PC-9 (cell line): ENCODE measurements around the gene LIX1L. TPM values are rescaled to one million over a fixed set of nuclear protein-coding genes. Genes with fewer than 3 reads are reported as not detected.

ENCODE experiments used
- BruUV-seq: library from RNA; stranded (reverse); fragments of 400-500 nt; replicated peaks from 2 replicates; lab custom pipeline; 2021; lab: Mats Ljungman, UMichigan
- CTCF ChIA-PET: fragments of 300-600 bp; sonication (Branson Sonifier 250); formaldehyde crosslinking; loops from one replicate; lab custom pipeline; 2022; ENCODE audit warnings: antibody characterized with exemption; lab: Charles Lee
- POLR2A ChIA-PET: fragments of 300-600 bp; sonication (Branson Sonifier 250); formaldehyde crosslinking; loops from one replicate; lab custom pipeline; 2022; ENCODE audit warnings: antibody characterized with exemption; ENCODE audit not compliant: unreplicated experiment; lab: Charles Lee
- DNase-seq, 2 experiments: peaks; one replicate each; pipeline versions ENCODE4 v3.0.0 to v3.0.0-alpha.2; 2015 to 2022; ENCODE audit warnings: mixed read lengths in 1 of 2
- H2AFZ ChIP-seq: fragments of 200-600 bp; sonication (generic); 2 replicates; pipeline ENCODE4 v1.8.1; 2017; ENCODE audit warnings: antibody characterized with exemption
- H3F3A ChIP-seq: fragments of 200-600 bp; sonication (generic); 2 replicates; pipeline ENCODE4 v1.8.1; 2017; ENCODE audit warnings: antibody characterized with exemption, mild to moderate bottlenecking, low read depth; ENCODE audit not compliant: insufficient read depth
- H3K27ac ChIP-seq: fragments of 200-600 bp; sonication (generic); 2 replicates; pipeline ENCODE4 v1.6.1; 2016; ENCODE audit warnings: mixed run types
- H3K27me3 ChIP-seq: fragments of 200-600 bp; sonication (generic); 2 replicates; pipeline ENCODE4 v1.6.1; 2016; ENCODE audit warnings: low read depth, mixed run types; ENCODE audit not compliant: insufficient read depth
- H3K36me3 ChIP-seq: fragments of 200-600 bp; sonication (generic); 2 replicates; pipeline ENCODE4 v1.6.1; 2016; ENCODE audit warnings: low read depth, mixed run types
- H3K4me1 ChIP-seq: fragments of 200-600 bp; sonication (generic); replicated peaks from 2 replicates; pipeline ENCODE4 v1.6.1; 2016; ENCODE audit warnings: mixed run types; ENCODE audit not compliant: insufficient read depth
- H3K4me2 ChIP-seq: fragments of 200-600 bp; sonication (generic); 2 replicates; pipeline ENCODE4 v1.6.1; 2017; ENCODE audit warnings: mixed run types
- H3K4me3 ChIP-seq: fragments of 200-600 bp; sonication (generic); 2 replicates; pipeline ENCODE4 v1.6.1; 2016; ENCODE audit warnings: mixed run types
- H3K79me2 ChIP-seq: fragments of 200-600 bp; sonication (generic); 2 replicates; pipeline ENCODE4 v1.6.1; 2017; ENCODE audit warnings: low read depth, mixed run types
- H3K9me2 ChIP-seq: fragments of 200-600 bp; sonication (generic); 2 replicates; pipeline ENCODE4 v1.8.1; 2017; ENCODE audit warnings: mild to moderate bottlenecking; ENCODE audit not compliant: insufficient read depth
- H3K9me3 ChIP-seq: fragments of 200-600 bp; sonication (generic); 2 replicates; pipeline ENCODE4 v1.8.1; 2016; ENCODE audit warnings: low read depth; ENCODE audit not compliant: insufficient read depth
- H4K20me1 ChIP-seq: fragments of 200-600 bp; sonication (generic); 2 replicates; pipeline ENCODE4 v1.8.1; 2017; ENCODE audit not compliant: insufficient read depth
- CTCF ChIP-seq: fragments of 200-600 bp; sonication (generic); conservative IDR thresholded peaks from 2 replicates; pipeline ENCODE4 v1.6.1; 2017; ENCODE audit warnings: mixed run types, antibody characterized with exemption, mild to moderate bottlenecking, moderate library complexity
- EZH2 ChIP-seq: fragments of 200-600 bp; sonication (generic); IDR thresholded peaks from 2 replicates; pipeline ENCODE4 v1.8.0; 2017; ENCODE audit warnings: antibody characterized with exemption, low read depth
- intact Hi-C: fragments of 100-400 bp; cut with micrococcal nuclease; formaldehyde crosslinking; loops from one replicate; pipeline ENCODE4 v1.10.0; 2022; ENCODE audit not compliant: unreplicated experiment
- total RNA-seq: library from RNA; stranded (reverse); gene quantifications from 2 replicates; pipeline ENCODE4 v1.2.3, GENCODE V29; 2021

Gene LIX1L
- total RNA-seq, 1 experiment from 2014 or later, result 0.48 TPM

GRCh38 chr1:145949219-145949618, 8.6 kb downstream of the LIX1L start:
- no peak for TF ChIP-seq EZH2
- TF ChIP-seq CTCF, result no peak

GRCh38 chr1:145947551-145947950, 10.3 kb downstream of the LIX1L start:
- DNase-seq, result no peak

More at GRCh38 chr1:145949219-145949618, 8.6 kb downstream of the LIX1L start:
- H3K27me3 ChIP-seq, result peaks cover 7% of the 10 kb centered on the region; the same call in 1 of the 2 replicates
- no peaks in the 10 kb centered on the region for H4K20me1 ChIP-seq
- H3K36me3 ChIP-seq, result no peaks in the 10 kb centered on the region
- no peaks in the 10 kb centered on the region for H3K79me2 ChIP-seq
- BruUV-seq, result no TSS peak
- DNase-seq, result no peak
- no peaks in the 10 kb centered on the region for H3F3A ChIP-seq
- CTCF ChIA-PET, result interaction anchor here (0.7 kb wide), 1 partner anchor 38 kb away, joined by 4 read pairs; no protein-coding TSS in a partner anchor
- H3K9me2 ChIP-seq, result no peaks in the 10 kb centered on the region
- intact Hi-C loops, result no loop called here
- H3K4me2 ChIP-seq, result no peak overlapping the region
- H3K27ac ChIP-seq, result no peak overlapping the region
- POLR2A ChIA-PET, result interaction anchor here (0.6 kb wide), 1 partner anchor 177 kb away, joined by 7 read pairs; no protein-coding TSS in a partner anchor
- no peaks in the 10 kb centered on the region for H3K4me1 ChIP-seq
- H3K9me3 ChIP-seq, result no peaks in the 10 kb centered on the region
- no peak overlapping the region for H3K4me3 ChIP-seq
- no peak overlapping the region for H2AFZ ChIP-seq

DNA sequence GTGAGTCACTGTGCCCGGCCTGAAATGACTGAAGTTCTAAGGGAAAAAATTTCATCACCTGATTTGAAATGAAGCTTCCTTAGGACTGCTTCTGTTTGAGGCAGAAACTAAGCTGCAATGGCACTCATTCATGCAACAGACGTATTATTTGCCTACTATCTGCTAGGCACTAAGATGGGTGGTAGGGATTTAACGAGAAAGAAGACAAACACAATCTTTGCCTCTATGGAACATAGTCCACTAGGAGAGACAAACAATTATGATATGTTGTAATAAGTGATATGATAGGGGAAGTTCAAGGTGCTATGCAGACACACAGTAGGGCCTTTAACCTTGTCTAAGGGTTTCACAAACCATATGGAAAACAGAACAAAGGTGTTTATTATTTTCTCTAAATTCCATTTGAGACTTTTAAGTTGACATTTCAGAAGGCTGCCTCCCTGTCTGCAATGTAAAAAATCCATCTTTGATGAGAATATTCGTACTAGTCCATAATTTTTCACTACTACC, 11.3 kb downstream of the LIX1L start:
- POLR2A ChIA-PET, result no interaction called here
- Histone ChIP-seq H3K36me3 (no peaks in the 10 kb centered on the region), H3K27me3 (peaks cover under 1% of the 10 kb centered on the region; the same call in 1 of the 2 replicates), H3F3A (no peaks in the 10 kb centered on the region), H3K9me3 (no peaks in the 10 kb centered on the region), H3K9me2 (no peaks in the 10 kb centered on the region), H3K4me3 (no peak overlapping the region), H3K4me1 (no peaks in the 10 kb centered on the region), H4K20me1 (no peaks in the 10 kb centered on the region), H3K4me2 (no peak overlapping the region), H2AFZ (no peak overlapping the region), H3K79me2 (no peaks in the 10 kb centered on the region), H3K27ac (no peak overlapping the region)
- intact Hi-C loops, result no loop called here
- DNase-seq, result no peak
- BruUV-seq, result no TSS peak
- TF ChIP-seq CTCF, result no peak
- no peak for TF ChIP-seq EZH2
- CTCF ChIA-PET, result no interaction called here

More at GRCh38 chr1:145947551-145947950, 10.3 kb downstream of the LIX1L start:
- intact Hi-C loops, result no loop called here
- H3K36me3 ChIP-seq, result no peaks in the 10 kb centered on the region
- CTCF ChIA-PET, result no interaction called here
- H3K79me2 ChIP-seq, result no peaks in the 10 kb centered on the region
- no peaks in the 10 kb centered on the region for H3K9me2 ChIP-seq
- no peaks in the 10 kb centered on the region for H3F3A ChIP-seq
- H3K4me3 ChIP-seq, result no peak overlapping the region
- no TSS peak for BruUV-seq
- H3K27me3 ChIP-seq, result peaks cover 3% of the 10 kb centered on the region; the same call in 1 of the 2 replicates
- H3K4me1 ChIP-seq, result no peaks in the 10 kb centered on the region
- TF ChIP-seq CTCF (no peak), EZH2 (no peak)
- H3K27ac ChIP-seq, result no peak overlapping the region
- no peak overlapping the region for H2AFZ ChIP-seq
- POLR2A ChIA-PET, result no interaction called here
- H4K20me1 ChIP-seq, result no peaks in the 10 kb centered on the region
- H3K9me3 ChIP-seq, result no peaks in the 10 kb centered on the region
- no peak overlapping the region for H3K4me2 ChIP-seq
